Measurements from ENCODE around the gene MYO3B.

- TF ChIP-seq CTCF (IDR thresholded peaks at IDR 0.05) (no peak), POLR2AphosphoS5 (IDR thresholded peaks at IDR 0.05; ENCODE audit: low read depth, low read length) (no peak), MAX (IDR thresholded peaks at IDR 0.05; ENCODE audit: low read depth) (no peak), SIN3A (IDR thresholded peaks at IDR 0.05; ENCODE audit: borderline replicate concordance, low read depth, low read length) (no peak), EZH2phosphoT487 (IDR thresholded peaks at IDR 0.05; ENCODE audit: borderline replicate concordance, low read depth) (no peak), NRF1 (IDR thresholded peaks at IDR 0.05; ENCODE audit: low read depth, low read length) (no peak), RCOR1 (IDR thresholded peaks at IDR 0.05; ENCODE audit: low read length) (no peak), GABPA (IDR thresholded peaks at IDR 0.05; ENCODE audit: low read depth) (no peak), TCF12 (IDR thresholded peaks at IDR 0.05) (no peak), JUND (IDR thresholded peaks at IDR 0.05) (no peak), MEF2A (IDR thresholded peaks at IDR 0.05; ENCODE audit: borderline replicate concordance, low read depth) (no peak), TAF1 (IDR thresholded peaks at IDR 0.05; ENCODE audit: borderline replicate concordance, low read depth, low read length) (no peak), RAD21 (IDR thresholded peaks at IDR 0.05; ENCODE audit: low read length) (no peak), EP300 (IDR thresholded peaks at IDR 0.05; ENCODE audit: borderline replicate concordance in 1 of 2, low read depth in 1 of 2, low read length in 1 of 2) (no peak)
These were observed 44.9 kb downstream of the MYO3B start for GRCh38 chr2:170222842-170223241.

Data from SK-N-SH (cell line).